OCI-LY7 (cell line): ENCODE measurements around the gene FMN2.

ENCODE experiments used
- EZH2phosphoT487 ChIP-seq: fragments of 200-600 bp; sonication (generic); IDR thresholded peaks from 2 replicates; pipeline ENCODE4 v1.6.1; 2018; ENCODE audit warnings: low read depth, borderline replicate concordance, mild to moderate bottlenecking, mixed run types, antibody characterized with exemption, low read length, moderate library complexity, mixed read lengths
- TF ChIP-seq, protein P1 (sequence below): fragments of 200-600 bp; sonication (generic); conservative IDR thresholded peaks from 2 replicates; pipeline ENCODE4 v1.5.1; 2014; ENCODE audit warnings: mild to moderate bottlenecking, antibody characterized with exemption, low read length, moderate library complexity, mixed read lengths

DNA sequence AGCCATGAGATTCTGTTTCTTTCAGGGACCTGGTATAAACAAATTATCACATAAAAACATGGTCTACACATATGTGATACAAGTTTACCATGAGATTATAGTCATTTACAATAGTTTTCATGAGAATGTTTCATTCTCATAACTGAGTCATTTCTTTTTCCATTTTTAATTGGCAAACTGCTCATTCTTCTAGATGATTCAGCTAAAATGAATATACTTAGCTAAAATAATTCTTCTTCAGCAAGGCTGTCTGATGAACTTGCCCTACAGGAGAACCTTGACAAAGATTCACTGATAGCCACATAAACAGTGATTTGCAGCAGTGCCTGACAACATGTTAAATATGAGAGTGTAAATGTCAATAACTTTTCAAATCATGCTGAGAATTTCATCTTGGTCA, 253.2 kb downstream of the FMN2 start:
- TF ChIP-seq, protein P1, sequence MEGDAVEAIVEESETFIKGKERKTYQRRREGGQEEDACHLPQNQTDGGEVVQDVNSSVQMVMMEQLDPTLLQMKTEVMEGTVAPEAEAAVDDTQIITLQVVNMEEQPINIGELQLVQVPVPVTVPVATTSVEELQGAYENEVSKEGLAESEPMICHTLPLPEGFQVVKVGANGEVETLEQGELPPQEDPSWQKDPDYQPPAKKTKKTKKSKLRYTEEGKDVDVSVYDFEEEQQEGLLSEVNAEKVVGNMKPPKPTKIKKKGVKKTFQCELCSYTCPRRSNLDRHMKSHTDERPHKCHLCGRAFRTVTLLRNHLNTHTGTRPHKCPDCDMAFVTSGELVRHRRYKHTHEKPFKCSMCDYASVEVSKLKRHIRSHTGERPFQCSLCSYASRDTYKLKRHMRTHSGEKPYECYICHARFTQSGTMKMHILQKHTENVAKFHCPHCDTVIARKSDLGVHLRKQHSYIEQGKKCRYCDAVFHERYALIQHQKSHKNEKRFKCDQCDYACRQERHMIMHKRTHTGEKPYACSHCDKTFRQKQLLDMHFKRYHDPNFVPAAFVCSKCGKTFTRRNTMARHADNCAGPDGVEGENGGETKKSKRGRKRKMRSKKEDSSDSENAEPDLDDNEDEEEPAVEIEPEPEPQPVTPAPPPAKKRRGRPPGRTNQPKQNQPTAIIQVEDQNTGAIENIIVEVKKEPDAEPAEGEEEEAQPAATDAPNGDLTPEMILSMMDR: no peak
- no peak for TF ChIP-seq EZH2phosphoT487
